ENCODE data around the gene HIP1R.

Gene HIP1R

DNA sequence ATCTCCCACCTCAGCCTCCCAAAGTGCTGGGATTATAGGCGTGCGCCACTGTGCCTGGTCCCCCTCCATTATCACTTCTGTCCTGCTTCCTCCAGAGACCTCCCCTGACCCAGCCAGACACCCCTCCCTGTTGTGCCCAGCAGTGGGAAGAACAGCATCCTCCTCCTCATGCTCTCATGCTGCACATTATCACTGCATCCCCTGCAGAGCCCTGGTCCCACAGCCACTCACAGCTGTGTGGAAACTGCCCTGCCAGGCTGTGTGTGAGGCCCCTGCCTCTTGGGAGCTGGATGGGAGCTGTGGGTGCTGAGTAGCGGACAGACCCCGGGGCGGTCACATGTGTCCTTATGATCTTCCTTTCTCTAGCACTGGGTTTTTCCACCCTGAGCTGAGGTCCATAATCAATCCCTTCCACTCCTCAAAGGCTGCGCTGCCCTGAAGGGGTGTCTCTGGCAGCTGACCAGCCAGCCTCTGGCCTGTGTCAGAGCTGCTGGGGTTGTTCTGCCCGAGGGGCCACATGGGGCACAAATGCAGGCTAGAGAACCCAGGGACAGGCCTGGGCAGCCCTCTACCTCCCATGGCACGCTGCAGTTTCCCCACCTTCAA is 9.2 kb downstream of the HIP1R start:
- DNase-seq (ENCODE audit: low read depth), result no peak
- no peak overlapping the region for H3K4me3 ChIP-seq (replicated peaks; ENCODE audit: low read depth, low read length)

DNA sequence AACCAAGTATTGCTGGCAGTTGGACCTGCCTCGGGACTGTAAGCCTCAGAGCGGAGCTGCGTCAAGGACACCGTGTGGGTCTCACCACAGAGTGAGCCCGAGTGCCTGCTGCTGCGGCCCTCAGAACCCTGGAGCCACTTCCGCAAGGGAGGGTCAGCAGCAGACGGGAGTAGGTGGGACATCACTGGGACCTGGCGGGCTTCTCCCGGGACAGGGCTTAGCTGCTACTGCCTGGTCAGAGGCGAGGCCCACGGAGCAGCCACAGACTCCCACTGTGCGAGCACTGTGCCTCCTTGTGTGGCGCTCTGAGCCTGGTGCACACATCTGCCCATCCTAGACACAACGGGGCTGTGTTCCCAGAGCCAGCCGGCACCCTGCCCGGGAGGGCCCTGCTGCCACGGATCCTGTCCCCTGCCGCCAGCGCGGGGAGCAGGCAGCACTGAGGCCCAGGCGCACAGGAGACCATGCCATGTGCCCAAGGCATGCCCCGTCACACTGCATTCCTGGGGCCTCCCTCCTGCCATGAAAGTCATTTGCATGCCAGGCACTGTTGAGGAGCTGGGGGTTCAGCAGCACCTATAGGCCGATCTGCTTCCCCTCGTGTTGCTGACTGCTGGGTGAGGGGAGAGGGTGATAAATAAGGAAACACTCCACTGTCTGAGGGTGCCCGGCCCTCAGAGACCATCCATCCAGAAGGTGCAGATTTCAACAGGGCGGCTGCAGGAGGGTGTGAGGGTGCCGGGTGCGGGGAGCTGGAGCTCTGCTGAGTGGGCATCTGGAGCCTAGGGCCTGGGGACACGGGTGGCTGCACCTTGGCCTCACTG is 10.0 kb downstream of the HIP1R start:
- TF ChIP-seq, protein P1, sequence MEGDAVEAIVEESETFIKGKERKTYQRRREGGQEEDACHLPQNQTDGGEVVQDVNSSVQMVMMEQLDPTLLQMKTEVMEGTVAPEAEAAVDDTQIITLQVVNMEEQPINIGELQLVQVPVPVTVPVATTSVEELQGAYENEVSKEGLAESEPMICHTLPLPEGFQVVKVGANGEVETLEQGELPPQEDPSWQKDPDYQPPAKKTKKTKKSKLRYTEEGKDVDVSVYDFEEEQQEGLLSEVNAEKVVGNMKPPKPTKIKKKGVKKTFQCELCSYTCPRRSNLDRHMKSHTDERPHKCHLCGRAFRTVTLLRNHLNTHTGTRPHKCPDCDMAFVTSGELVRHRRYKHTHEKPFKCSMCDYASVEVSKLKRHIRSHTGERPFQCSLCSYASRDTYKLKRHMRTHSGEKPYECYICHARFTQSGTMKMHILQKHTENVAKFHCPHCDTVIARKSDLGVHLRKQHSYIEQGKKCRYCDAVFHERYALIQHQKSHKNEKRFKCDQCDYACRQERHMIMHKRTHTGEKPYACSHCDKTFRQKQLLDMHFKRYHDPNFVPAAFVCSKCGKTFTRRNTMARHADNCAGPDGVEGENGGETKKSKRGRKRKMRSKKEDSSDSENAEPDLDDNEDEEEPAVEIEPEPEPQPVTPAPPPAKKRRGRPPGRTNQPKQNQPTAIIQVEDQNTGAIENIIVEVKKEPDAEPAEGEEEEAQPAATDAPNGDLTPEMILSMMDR (IDR thresholded peaks at IDR 0.05; ENCODE audit: low read length, missing control alignments), result no peak
- DNase-seq (ENCODE audit: low read depth), result no peak
- H3K4me3 ChIP-seq (replicated peaks; ENCODE audit: low read depth, low read length), result no peak overlapping the region

More for the DNA sequence above, 9.2 kb downstream of the HIP1R start:
- TF ChIP-seq, protein P1 (IDR thresholded peaks at IDR 0.05; ENCODE audit: low read length, missing control alignments), result no peak

DNA sequence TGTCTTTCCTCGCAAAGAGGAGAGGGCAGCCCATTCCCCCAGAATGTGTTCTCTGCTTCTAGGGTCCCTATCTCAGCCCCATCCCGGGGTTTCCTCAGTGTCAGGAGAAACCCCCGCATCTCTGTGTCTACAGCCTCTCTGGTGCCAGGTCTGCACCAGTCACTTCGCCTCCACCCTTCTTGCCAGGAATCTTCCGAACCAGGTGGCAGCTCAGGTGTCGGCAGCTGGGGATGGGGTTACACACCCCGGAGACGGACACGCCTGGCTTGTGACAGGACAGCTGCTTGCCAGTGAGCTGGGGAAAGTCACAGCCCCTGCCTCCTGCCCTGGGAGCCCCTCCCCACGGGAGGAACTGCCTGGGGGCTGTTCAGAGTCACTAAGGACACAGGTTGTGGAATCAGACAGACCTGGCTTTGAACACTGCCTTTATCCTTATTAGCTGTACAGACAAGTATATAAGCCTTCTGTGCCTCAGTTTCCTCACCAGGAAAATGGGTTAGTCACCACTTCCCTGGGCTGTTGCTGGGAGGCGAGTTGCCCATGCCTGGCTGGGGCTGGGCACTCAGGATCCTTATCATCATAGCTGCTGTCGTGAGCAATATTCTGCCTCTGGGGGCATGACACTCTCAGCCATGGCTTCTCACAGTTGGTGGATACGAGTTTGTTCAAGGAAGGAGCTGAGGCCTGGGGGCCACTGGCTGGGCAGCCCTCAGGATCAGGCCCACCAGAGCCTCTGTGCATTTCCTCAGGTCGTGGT is 10.8 kb downstream of the HIP1R start:
- TF ChIP-seq, protein P1 (IDR thresholded peaks at IDR 0.05; ENCODE audit: low read length, missing control alignments), result no peak
- DNase-seq (ENCODE audit: low read depth), result no peak
- no peak overlapping the region for H3K4me3 ChIP-seq (replicated peaks; ENCODE audit: low read depth, low read length)

DNA sequence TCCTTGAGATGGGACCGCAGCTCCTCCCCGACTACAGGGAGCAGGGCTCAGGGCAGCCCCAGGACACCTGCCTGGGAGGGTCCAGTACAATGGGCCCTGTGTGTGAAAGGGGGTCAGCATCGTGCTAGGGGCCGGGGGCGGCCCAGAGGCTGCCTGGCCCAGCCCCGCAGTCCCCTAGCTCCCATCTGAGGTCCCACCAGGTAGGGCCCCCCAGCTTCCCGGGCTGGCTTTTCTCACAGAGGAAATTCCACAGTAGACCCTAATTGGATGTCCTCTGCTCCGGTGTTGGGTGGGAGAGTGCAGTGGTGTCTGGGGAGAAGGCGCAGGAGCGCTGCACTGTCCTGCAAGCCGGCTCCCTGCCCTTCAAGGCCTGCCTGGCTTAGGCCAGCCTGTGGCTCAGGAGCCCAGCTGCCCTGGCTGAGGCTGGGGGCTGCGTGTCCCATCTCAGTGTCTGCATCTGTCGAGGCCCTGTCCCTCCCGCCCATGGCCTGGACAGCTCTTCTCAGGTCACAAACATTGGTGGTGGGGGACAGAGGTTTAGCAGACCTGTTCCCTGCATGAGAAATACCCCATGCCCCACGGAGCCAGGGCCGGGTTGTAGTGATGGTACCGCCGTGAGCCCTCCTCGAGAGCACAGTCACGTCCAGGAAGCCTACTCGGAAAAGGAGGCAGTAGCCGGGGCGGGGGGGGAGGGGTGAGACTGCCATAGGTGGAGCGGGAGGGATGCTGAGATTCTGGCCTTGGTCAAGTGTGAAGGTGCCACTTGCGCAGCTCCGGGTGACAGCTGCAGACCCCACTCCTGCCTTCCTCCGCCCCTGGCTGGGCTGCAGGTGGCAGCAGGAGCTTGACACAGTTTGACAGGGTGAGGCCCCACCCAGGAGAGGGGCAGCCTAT is 11.6 kb downstream of the HIP1R start:
- TF ChIP-seq, protein P1 (IDR thresholded peaks at IDR 0.05; ENCODE audit: low read length, missing control alignments), result no peak
- no peak overlapping the region for H3K4me3 ChIP-seq (replicated peaks; ENCODE audit: low read depth, low read length)
- DNase-seq (ENCODE audit: low read depth), result no peak

DNA sequence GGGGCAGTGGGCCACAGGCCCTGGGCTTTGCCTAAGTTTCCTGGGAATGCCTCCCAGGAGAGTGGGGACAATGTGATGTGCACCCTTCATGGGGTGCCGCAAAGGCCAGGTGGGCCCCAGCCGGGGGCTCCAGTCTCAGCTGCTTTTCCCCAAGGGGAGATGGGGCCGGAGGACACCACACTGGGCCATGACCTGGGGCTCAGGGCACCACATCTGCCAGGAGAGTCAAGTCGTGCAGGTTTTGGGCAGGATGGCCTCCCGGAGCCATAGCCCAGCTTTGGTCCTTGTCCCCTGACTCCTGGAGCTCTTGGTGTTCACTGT is 12.2 kb downstream of the HIP1R start:
- H3K4me3 ChIP-seq (replicated peaks; ENCODE audit: low read depth, low read length), result no peak overlapping the region
- TF ChIP-seq, protein P1 (IDR thresholded peaks at IDR 0.05; ENCODE audit: low read length, missing control alignments), result no peak

DNA sequence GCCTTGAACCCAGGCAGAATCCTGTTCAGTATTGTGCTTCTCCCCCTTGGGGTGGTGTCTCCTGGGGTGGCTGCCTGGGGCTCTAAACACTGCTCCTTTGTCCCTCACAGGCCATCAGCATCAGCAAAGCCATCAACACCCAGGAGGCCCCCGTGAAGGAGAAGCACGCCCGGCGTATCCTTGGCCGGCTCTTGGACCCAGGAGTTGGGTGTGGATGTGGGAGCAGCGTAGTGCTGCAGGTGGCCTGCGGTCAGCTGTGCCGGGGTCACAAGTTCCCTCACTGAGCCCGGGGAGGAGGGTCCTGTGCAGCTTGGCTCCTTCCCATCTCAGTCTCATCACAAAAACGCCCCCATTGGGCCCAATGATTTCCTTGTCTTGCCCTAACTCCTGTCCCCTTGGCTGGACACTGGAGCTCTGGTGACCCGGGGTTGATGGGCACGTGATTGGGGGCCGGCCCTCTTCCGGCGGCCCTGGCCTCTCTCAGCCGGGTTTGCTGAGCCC is 12.7 kb downstream of the HIP1R start:
- TF ChIP-seq, protein P1 (IDR thresholded peaks at IDR 0.05; ENCODE audit: low read length, missing control alignments), result no peak
- no peak for DNase-seq (ENCODE audit: low read depth)
- no peak overlapping the region for H3K4me3 ChIP-seq (replicated peaks; ENCODE audit: low read depth, low read length)

More for the DNA sequence above, 12.2 kb downstream of the HIP1R start:
- no peak for DNase-seq (ENCODE audit: low read depth)

All from fibroblast of pulmonary artery (primary cell).